ENCODE results near the gene TPO.
"Not testable (repeated sequence)": the region's sequence is repeated elsewhere in the genome, so short reads cannot be mapped to it uniquely, and the experiment has no call there.

TPO gene

DNA sequence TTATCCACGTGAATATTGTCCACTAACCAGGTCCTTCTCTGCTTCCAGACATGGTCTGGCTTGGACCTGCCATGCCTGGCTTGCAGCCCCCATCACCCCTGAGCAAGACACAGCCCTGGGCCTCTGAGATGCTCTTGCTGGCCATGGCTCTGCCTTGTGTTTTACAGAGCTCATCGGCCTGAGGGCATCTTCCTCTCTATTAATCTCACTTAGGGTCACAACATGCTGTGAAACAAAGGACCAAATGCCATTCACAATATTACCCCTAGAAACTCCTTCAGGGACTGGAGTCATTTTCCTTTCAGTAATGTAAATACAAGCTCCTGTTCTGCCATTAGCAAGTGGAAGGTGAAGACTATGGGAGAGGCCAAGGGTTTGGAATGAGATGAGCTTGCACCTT lies 6.8 kb upstream of the TPO start:
- DNase-seq, result no peak

DNA sequence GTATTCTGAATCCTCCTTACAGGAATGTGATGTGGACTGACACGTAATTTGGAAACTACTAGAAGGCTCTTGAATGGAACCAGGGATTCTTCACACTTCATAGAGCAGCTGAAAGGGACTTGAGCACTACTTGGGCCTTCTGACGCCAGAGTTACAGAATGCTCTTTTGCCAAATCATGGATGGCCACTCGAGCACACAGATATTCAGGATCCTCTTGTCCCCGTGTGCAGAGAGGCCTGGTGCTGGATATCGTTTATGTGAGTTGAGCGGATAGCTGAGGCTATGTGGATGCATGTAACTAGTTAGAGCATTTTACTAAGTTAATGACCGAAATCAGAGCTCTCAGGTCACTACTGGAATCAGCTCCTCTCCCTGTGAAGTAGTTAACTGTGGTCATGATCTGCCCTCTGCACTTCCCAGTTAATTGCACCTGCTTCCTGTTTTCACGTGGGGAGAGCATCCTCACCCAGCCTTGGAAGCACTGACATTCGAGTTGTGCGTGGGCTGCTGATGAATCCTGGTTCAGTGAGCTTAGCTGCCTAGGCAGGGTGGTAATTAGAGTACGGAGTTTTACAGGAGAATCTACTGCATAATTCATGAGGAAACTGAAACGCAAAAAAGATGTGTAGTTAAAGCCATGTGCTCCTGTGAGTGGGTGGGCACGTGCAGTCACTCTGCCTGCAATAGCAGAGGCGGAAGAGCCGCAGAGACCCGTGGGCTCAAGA lies 5.2 kb upstream of the TPO start:
- DNase-seq, result no peak

DNA sequence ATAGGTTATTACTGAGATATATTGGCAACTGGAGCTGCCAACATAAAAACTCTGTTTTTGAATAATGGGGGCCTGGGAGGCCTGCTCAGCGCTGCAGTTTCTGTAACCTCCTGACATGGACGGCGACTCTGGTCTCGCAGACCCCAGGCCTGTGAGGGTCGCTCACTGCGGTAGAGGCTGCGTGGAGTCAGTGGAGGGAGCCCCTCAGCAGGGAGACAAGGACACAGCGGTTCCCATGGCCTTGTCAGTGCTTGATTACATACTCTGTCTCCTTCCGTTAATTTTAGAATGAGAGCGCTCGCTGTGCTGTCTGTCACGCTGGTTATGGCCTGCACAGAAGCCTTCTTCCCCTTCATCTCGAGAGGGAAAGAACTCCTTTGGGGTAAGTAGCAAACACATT lies 858 bp downstream of the TPO start:
- no peak for DNase-seq

DNA sequence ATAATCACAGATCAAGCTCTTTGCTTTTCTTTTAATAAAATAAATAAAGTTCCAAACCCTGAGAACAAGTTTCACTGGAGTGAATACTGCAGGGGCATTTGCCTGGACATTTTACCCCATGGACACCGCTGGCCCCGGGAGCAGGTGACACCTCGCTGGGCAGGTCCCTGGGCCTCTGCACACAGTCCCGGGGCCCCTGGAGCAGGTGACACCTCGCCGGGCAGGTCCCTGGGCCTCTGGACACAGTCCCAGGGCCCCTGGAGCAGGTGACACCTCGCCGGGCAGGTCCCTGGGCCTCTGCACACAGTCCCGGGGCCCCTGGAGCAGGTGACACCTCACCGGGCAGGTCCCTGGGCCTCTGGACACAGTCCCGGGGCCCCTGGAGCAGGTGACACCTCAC lies 1.6 kb downstream of the TPO start:
- DNase-seq, result not testable (repeated sequence)

DNA sequence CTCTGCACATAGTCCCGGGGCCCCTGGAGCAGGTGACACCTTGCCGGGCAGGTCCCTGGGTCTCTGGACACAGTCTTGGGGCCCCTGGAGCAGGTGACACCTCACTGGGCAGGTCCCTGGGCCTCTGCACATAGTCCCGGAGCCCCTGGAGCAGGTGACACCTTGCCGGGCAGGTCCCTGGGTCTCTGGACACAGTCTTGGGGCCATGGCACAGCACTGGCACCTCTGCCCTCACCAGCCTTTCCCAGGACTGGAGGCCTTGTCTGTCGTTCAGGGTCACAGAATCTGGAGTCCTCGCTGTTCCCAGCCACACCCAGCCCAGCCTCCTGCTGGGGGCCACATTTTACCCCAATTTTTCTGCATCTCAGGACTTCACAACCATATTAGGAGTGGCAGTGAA lies 2.2 kb downstream of the TPO start:
- no peak for DNase-seq

DNA sequence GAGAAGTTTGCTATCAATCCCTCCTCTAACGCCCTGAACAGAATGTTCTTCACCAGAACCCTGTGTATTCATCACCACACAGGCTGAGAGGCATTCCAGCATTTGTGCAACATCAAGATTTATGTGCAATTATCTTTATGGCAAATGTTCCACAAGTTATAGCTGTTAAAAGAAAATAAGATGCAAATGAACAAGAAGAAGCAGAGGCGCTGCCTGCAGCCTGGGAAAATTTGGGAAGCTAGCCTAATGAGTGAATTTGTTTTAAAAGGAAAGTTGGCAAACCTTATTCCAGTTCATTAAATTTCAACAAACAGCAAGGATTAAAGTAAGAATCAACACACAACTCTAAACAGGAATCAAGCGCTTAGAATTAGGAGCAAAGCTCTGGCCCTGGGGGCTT lies 5.3 kb downstream of the TPO start:
- no peak for DNase-seq

DNA sequence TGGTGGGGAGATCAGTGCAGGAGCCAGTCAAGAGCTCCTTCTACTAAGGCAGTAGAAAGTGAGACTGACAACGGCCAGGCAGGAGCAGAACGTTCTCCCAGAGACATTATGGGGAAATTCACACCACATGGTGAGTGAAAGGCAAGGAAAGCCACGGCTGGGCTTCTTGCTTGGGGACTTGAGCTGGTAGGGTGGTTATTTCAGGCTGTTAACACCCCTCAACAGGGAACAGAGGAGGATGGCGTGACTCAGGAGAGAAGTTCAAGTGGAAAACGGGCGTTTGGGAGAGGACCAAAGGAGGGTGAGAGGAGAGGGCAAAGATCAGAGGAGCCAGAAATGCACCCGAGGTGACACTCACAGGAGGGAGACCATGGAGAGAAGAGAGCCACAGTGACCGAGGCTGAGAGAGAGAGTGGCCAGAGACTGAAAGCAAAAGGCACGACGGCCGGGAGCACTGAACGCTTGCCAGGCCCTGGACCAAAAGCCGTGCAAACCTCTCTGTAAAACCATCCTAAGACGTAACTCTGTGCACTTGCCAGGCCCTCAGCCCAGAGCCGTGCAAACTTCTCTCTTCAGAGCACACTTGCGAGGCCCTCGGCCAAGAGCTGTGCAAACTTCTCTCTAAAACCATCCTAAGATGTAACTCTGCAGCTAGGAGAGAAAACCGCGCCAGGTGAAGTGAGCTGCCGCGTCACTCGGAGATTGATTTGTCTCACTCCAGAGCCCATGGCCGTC lies 7.7 kb downstream of the TPO start:
- no peak for DNase-seq

DNA sequence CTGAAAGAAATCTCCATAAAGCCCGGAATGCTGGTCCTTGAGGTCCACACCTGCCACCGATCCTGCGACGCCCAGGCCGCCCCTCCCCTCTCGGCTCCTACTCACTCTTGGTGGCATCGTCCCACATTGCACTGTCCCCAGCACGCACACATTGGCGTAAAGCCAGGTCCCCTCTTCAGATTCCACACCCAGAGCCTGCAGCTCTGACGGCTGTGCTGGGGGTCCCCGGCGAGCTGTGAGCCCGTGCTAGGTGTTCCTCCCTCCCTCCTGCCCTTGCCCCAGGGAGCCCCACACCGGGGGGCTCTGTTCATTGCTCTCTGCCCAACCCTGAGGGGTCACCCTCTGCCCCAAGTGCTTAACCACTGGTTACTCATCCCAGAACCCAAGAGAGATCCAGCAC lies 8.5 kb downstream of the TPO start:
- no peak for DNase-seq

DNA sequence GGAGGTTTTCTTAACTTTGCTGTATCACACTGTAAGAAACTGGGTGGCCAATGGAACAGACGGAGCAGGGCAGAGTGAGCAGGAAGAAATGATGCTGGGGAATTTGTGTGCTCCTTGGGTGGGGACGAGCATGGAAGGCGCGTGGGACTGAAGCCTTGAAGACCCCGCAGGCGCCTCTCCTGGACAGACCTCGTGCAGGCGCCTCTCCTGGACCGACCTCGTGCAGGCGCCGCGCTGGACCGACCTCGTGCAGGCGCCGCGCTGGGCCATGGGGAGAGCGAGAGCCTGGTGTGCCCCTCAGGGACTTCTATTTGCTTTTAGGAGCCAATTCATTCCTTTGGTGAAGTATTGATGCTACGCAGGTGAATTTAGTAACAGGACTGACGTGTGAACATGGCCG lies 8.9 kb downstream of the TPO start:
- DNase-seq, result no peak

DNA sequence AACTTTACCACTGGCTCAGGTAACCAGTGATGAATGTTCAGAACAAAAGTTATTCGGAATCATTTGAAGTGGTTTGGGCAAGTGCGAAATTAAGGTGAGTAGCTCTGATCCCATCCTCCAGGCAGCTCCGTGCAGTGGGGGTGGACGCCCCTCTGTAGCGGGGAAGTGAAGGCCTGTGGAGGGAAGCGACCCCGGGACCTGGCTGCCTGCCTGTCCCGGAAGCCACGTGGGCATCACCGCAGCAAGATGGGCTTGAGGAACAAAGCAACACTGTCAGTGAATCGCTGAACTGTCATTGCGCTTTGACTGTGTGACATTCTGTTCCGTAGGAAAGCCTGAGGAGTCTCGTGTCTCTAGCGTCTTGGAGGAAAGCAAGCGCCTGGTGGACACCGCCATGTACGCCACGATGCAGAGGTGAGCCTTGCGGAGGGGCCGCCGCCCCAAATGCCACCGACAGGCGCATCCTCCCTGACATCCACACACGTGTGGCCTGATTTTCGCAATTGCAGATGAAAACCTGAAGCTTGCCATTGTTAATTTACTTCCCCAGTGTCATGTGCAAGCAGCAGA lies 9.5 kb downstream of the TPO start:
- DNase-seq, result no peak

DNA sequence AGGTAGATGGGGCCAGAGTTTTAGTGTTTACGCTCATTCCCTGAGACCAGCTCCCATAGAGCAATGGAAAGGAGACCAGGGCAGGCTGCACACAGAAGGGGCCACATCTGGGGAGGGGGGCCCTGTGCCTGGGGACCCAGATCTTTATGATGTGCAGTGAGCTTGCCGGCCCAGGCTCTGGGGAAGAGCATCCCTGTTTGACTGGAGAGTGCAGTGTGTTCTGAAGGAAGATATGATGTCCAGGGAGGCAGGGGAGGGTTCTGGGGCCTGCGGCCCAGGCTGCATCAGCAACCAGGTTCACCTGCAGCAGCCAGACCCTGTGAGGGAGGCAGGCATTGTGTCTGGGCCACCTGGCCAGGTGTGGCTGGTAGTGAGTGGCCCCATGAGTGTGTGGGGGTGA lies 13.8 kb downstream of the TPO start:
- DNase-seq, result no peak

DNA sequence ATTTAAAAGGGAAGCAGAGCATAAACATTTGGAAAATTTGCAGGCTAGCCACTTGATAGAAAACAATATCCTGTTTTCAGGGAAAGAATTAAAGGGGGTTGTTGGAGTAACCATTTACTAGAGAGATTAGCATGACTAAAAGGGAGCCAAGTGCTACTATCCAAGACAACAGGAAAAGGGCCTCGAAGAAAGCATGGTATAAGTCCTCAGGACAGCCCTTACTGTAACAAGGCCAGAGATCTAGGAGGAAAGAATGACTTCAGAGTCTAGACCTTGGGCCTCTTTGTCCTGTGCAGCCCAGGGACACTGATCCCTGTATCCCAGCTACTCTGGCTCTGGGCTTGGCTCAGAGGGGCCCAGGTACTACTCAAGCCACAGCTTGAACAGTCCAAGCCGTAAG lies 16.6 kb downstream of the TPO start:
- DNase-seq, result no peak

DNA sequence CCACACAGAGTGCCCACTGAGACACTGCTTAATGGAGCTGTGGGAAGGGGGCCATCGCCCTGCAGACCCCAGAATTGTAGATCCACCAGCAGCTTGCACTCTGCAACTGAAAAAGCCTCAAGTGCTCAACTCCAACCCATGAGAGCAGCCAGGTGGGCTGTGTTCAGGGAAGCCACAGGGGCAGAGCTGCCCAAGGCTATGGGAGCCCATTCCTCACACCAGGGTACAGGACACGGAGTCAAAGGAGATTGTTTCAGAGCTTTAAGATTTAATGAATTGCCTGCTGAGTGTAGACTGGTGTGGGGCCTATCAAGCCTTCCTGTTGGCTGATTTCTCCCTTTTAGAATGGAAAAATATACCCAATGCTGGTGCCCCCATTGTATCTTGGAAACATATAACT lies 17.2 kb downstream of the TPO start:
- DNase-seq, result no peak

DNA sequence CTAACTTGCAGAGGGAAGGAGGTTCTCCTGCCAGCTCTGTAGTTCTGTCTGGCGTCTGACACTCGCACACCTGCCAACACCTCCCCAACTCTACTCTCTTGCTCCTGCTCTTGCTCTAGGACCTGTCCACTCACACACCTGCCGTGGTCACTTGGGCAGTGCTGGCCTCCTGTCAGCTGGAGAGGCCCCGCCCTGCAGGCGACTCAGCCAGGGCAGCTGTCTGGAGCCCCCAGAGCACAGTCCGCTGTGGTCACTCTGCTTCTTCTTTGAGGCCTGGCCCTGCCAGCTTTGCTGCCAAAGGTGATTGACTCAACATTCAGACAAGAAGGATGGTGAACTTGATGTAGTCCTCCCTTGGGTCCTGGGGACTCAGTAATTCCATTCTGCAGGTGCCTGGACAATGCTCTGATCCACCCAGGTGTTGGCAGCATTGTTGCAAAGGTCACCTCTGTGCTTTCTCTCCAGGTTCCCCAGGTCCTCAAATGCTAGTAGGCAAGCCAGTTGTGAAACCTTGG lies 18.7 kb downstream of the TPO start:
- no peak for DNase-seq

DNA sequence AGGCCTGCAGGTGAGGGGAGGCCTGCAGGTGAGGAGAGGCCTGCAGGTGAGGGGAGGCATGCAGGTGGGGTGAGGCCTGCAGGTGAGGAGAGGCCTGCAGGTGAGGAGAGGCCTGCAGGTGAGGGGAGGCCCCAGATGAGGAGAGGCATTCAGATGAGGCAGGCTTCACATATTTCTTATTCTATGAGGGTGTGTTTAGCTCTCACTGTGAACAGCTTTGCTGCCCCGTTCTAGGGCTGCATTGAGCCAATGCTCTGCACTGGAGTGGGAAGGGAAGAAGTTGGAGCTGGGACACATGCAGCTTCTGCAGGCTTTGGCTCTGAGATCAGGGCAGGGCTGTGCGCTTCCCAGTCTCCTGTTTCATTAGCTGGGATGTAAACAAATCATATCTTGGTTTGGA lies 19.5 kb downstream of the TPO start:
- no peak for DNase-seq

DNA sequence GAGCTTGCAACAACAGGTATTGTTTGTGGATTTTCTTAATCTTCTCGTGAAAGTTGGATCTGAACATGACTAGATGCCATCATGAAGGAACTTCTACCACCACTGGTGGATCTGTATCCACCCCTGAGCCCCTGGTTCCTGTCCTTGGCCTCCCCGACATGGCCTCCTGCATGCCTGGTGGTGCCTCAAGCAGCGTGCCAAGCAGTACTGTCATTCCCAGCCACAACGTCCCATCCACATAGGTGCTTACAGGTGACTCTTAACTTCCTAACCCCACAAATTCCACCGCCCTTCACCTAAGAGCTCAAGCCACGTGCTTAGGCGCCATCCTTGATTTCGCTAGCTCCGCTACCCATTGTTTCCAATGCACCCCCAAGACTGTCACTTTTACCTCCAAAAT lies 23.1 kb downstream of the TPO start:
- no peak for DNase-seq

DNA sequence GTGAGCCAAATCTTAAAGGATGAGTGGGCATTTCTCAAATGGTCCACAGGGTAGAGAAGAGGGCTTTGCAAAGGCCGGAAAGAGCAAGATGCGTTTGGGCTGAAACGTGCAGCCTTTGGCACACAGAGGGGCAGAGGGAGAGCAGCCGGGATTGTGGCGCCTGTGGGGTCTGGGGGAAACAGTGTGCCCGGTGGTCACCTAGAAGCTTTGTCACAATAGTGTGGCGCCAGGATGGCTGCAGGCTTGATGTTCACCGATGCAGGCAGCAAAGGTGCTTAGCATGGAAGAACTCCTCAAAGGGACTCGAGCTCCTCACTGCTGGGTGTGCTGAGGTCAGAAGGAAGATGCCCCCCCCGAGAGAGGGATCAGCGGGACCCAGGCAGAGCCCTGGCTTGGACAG lies 23.8 kb downstream of the TPO start:
- no peak for DNase-seq

DNA sequence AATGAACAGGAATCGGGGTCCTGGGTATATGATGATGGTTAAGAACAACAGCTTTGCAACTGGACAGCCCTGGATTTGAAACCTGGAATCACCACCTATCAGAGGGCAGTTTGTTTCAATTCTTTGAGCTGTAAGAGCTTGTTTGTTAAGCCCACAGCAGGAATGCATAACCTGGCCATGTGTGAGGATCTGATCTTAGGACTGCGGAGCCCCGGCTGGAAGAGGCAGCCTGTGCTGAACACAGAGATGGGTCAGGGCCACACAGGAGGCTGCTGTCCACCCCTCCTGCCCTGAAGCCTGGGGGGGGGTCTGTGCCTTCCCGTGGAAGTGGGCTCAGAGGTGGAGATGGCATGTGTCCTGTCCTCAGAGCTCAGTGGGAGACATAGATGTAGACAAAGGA lies 24.3 kb downstream of the TPO start:
- DNase-seq, result no peak

DNA sequence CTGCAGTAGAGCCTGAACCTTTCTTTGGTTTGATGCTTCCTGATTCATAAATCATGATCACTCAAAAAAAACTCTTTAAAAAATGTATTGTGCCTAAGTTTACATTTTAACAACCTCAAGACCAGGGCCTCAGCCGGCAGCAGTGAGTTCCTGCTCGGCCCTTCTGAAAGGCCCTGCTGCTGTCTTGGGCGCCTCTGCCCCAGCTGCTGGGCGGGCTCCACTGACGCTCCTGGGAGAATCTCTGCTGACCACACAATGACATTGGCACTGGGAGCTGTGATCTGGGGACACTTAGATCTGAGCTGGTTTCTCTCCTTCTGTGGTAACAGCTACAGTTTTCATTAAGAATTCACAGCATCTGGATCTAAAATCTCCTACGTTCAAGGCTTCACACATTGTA lies 25.7 kb downstream of the TPO start:
- no peak for DNase-seq

DNA sequence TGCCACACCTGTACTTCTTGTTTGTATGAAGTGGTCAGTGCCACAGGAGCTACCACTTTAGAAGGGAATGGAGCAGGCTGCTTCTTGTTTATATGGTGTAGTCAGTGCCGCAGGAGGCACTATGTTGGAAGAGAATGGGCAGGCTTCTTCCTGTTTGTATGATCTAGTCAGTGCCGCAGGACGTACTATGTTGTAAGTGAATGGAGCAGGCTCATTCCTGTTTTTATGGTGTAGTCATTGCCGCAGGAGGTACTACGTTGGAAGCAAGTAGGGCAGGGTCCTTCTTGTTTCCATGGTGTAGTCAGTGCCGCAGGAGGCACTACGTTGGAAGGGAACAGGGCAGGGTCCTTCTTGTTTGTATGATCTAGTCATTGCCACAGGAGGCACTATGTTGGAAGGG lies 27.3 kb downstream of the TPO start:
- DNase-seq, result no peak

DNA sequence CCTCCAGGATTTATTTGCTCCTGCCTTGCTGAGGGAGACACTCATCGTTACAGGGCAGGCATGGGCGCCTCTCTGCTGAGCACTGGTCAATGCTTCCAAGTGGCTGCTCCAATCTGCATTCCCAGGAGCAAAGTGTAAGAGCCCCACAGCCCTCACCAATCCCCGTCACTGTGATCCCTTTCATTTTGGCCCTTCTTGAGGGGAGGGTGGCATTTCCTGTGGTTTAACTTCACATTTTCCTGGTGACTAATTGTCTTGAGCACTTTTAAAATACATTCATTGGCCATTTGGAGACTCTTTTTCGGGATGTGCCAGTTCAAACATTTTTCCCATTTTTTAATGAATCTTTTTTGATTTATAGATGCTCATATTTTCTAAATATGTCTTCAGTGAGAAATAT lies 33.0 kb downstream of the TPO start:
- DNase-seq, result no peak

DNA sequence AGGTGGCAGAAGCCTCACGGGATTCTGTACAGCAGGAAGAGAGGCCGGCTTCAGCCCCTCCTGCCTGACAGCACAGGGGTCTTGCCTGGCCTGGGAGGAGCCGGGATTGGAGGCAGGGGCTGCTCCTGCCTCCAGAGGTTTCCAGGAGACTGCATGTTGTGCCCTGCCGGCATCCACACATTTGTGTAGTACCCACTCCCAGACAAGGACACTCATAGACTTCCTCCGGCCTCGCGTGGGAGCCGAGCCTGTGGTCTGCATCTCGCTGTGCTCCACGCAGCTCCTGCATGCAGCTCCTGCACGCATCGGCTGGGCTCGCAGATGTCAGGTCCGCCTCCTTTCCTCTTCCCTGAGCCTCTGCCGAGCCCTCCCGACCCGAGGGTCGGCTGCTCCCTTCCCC lies 34.7 kb downstream of the TPO start:
- DNase-seq, result no peak

DNA sequence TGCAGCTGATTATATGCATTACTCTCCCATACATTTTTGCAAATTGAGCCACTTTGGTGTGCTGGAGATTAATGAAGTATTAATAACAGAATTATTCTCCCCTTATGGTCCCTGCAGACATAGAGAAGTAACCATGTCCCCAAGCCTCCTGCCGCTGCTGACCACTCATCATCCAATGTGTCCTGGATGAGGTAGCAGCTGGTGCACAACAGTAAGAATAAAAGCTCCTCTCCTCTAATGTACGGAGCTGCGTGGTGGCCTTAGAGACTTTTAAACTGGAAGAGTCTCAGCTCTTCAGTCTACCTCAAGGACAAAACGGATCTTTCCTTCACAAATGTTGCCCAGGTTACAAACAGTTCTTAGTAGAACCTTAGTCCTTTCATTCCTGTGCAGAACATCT lies 37.7 kb downstream of the TPO start:
- no peak for DNase-seq

DNA sequence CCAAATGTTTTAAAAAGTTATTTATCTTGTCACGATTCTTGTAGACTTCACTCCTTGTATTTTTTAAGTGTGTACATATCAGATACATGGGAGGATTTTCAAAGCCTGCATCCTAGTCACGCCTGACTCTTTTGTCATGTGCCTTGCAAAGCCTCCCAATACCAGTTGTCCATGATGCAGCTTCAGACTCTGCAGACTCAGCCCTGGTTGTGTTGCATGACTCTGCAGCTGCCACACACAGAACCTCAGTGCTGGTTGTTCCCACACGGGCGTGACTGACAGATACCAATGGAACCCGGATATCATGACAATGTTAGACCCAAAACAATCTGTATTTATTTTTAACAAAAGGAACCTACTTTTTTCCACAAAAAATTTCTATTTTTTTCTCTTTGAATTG lies 38.2 kb downstream of the TPO start:
- DNase-seq, result no peak

DNA sequence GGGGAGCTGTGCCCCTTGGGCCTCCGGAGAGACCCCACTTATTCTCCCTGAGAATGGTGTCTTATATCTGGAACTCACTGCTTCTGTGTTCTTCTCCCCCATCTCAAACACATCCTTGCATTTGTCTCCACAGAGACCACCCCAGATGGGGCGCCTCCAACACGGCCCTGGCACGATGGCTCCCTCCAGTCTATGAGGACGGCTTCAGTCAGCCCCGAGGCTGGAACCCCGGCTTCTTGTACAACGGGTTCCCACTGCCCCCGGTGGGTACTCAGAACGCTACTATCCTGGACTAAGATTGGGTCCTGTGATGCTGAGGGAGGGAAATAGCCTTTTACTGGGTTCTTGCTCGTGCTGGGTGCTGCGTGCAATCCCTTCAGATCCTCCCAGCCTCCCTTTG lies 40.3 kb downstream of the TPO start:
- no peak for DNase-seq

Data from stimulated activated CD4-positive, alpha-beta T cell treated with anti-CD3 and anti-CD28 coated beads, Interleukin-4, amount 100 ng/mL, for 1 hour (primary cell).